IMR-90 (cell line): ENCODE data around the gene SYT2. TPM values are rescaled to one million over a fixed set of nuclear protein-coding genes. Genes with fewer than 3 reads are reported as not detected.

Experiments used
- ATAC-seq: fragments of 200-7000 bp; cut with Tn5 transposase; 2 replicates; pipeline ENCODE4 v1.9.1; 2020; ENCODE audit warnings: low read depth, mild to moderate bottlenecking, moderate library complexity
- BruUV-seq: library from RNA; stranded (reverse); fragments of 400-500 nt; replicated peaks from 2 replicates; lab custom pipeline; 2021; lab: Mats Ljungman, UMichigan
- CTCF ChIA-PET: fragments of 300-600 bp; formaldehyde crosslinking; extraction: SDS; loops from one replicate; lab custom pipeline; 2021; ENCODE audit warnings: antibody characterized with exemption; lab: Yijun Ruan, JAX
- POLR2A ChIA-PET: fragments of 300-600 bp; sonication (Branson Sonifier 250); formaldehyde crosslinking; loops from one replicate; lab custom pipeline; 2022; ENCODE audit warnings: antibody characterized with exemption; ENCODE audit not compliant: unreplicated experiment; lab: Charles Lee
- DNase-seq: peaks from one replicate; pipeline ENCODE4 v3.0.0; 2013
- H2AFZ ChIP-seq: replicated peaks from 2 replicates; pipeline ENCODE3; 2013; ENCODE audit warnings: low read length, mild to moderate bottlenecking; ENCODE audit not compliant: poor library complexity
- H2AK5ac ChIP-seq: 2 replicates; pipeline ENCODE4 v1.6.1; 2013; ENCODE audit warnings: low read depth, low read length, inconsistent platforms
- H2AK9ac ChIP-seq: replicated peaks from 2 replicates; pipeline ENCODE3; 2013; ENCODE audit warnings: mild to moderate bottlenecking, low read depth, low read length, moderate library complexity; ENCODE audit not compliant: poor library complexity
- H2BK120ac ChIP-seq: 2 replicates; pipeline ENCODE4 v1.6.1; 2013; ENCODE audit warnings: low read depth, low read length, inconsistent platforms
- H2BK15ac ChIP-seq: 3 replicates; pipeline ENCODE4 v1.6.1; 2013; ENCODE audit warnings: low read depth, low read length, inconsistent platforms
- H2BK20ac ChIP-seq: 2 replicates; pipeline ENCODE4 v1.6.1; 2013; ENCODE audit warnings: low read depth, mild to moderate bottlenecking, inconsistent platforms, low read length, moderate library complexity
- H2BK5ac ChIP-seq: 2 replicates; pipeline ENCODE4 v1.6.1; 2013; ENCODE audit warnings: mild to moderate bottlenecking, low read depth, low read length, inconsistent platforms; ENCODE audit not compliant: poor library complexity, severe bottlenecking
- H3K14ac ChIP-seq: replicated peaks from 2 replicates; pipeline ENCODE4 v1.6.1; 2013; ENCODE audit warnings: low read depth, low read length, inconsistent platforms
- H3K18ac ChIP-seq: 2 replicates; pipeline ENCODE4 v1.6.1; 2013; ENCODE audit warnings: low read depth, low read length, control low read depth
- H3K23ac ChIP-seq: 2 replicates; pipeline ENCODE4 v1.6.1; 2013; ENCODE audit warnings: low read depth, low read length, inconsistent platforms
- H3K27ac ChIP-seq: 2 replicates; pipeline ENCODE4 v1.5.1; 2013; ENCODE audit warnings: mild to moderate bottlenecking, control low read depth, low read length; ENCODE audit not compliant: insufficient read depth
- H3K27me3 ChIP-seq: 2 replicates; pipeline ENCODE4 v1.6.1; 2013; ENCODE audit warnings: low read length; ENCODE audit not compliant: control insufficient read depth, insufficient read depth
- H3K36me3 ChIP-seq: 2 replicates; pipeline ENCODE4 v1.6.1; 2013; ENCODE audit warnings: low read length, mixed read lengths; ENCODE audit not compliant: control insufficient read depth, insufficient read depth
- H3K4ac ChIP-seq: 2 replicates; pipeline ENCODE4 v1.6.1; 2013; ENCODE audit warnings: low read depth, low read length, inconsistent platforms
- H3K4me1 ChIP-seq: 2 replicates; pipeline ENCODE4 v1.6.1; 2013; ENCODE audit warnings: low read length, mixed read lengths; ENCODE audit not compliant: control insufficient read depth, insufficient read depth
- H3K4me2 ChIP-seq: 2 replicates; pipeline ENCODE4 v1.6.1; 2013; ENCODE audit warnings: low read depth, mild to moderate bottlenecking, control low read depth, low read length, moderate library complexity
- H3K4me3 ChIP-seq: 2 replicates; pipeline ENCODE4 v1.5.1; 2013; ENCODE audit warnings: low read depth, mild to moderate bottlenecking, control low read depth, low read length, moderate library complexity; ENCODE audit not compliant: insufficient read depth
- H3K56ac ChIP-seq: 2 replicates; pipeline ENCODE4 v1.6.1; 2013; ENCODE audit warnings: low read length, inconsistent platforms; ENCODE audit not compliant: insufficient read depth; ENCODE audit errors: extremely low read depth
- H3K79me1 ChIP-seq, 2 experiments: 2 replicates each; pipeline ENCODE4 v1.6.1; 2013; ENCODE audit warnings: low read length in 2 of 2, inconsistent platforms in 1 of 2, low read depth in 1 of 2
- H3K9ac ChIP-seq: 2 replicates; pipeline ENCODE4 v1.6.1; 2013; ENCODE audit warnings: low read depth, low read length, control low read depth
- H3K9me1 ChIP-seq: 2 replicates; pipeline ENCODE4 v1.6.1; 2013; ENCODE audit warnings: low read length, inconsistent platforms; ENCODE audit not compliant: insufficient read depth
- H3K9me3 ChIP-seq: 2 replicates; pipeline ENCODE4 v1.6.1; 2013; ENCODE audit warnings: low read length; ENCODE audit not compliant: control insufficient read depth, insufficient read depth
- H4K20me1 ChIP-seq: 2 replicates; pipeline ENCODE4 v1.6.1; 2013; ENCODE audit warnings: low read length, inconsistent platforms; ENCODE audit not compliant: insufficient read depth
- H4K5ac ChIP-seq: 2 replicates; pipeline ENCODE4 v1.6.1; 2013; ENCODE audit warnings: mild to moderate bottlenecking, low read depth, low read length, control low read depth
- H4K8ac ChIP-seq, 2 experiments: 2 replicates each; pipeline ENCODE4 v1.6.1; 2013; ENCODE audit warnings: low read depth in 2 of 2, low read length in 2 of 2, control low read depth in 1 of 2, inconsistent platforms in 1 of 2
- H4K91ac ChIP-seq: 2 replicates; pipeline ENCODE4 v1.6.1; 2013; ENCODE audit warnings: low read depth, low read length, inconsistent platforms; ENCODE audit not compliant: insufficient read depth
- CEBPB ChIP-seq: IDR thresholded peaks from 2 replicates; pipeline ENCODE4 v1.6.1; 2012; ENCODE audit warnings: low read depth, low read length, improper control_type of control experiment
- CHD1 ChIP-seq: IDR thresholded peaks from 2 replicates; pipeline ENCODE4 v1.6.1; 2012; ENCODE audit warnings: low read depth, low read length, improper control_type of control experiment
- FOS ChIP-seq: fragments of 150-350 bp; IDR thresholded peaks from 2 replicates; pipeline ENCODE4 v1.6.1; 2016; ENCODE audit warnings: low read depth, low read length
- MAFK ChIP-seq: IDR thresholded peaks from 2 replicates; pipeline ENCODE4 v1.6.1; 2012; ENCODE audit warnings: low read depth, low read length, improper control_type of control experiment
- MAZ ChIP-seq: IDR thresholded peaks from 2 replicates; pipeline ENCODE4 v1.6.1; 2012; ENCODE audit warnings: low read depth, mild to moderate bottlenecking, low read length, improper control_type of control experiment, moderate library complexity, borderline replicate concordance
- MXI1 ChIP-seq: IDR thresholded peaks from 2 replicates; pipeline ENCODE4 v1.6.1; 2012; ENCODE audit warnings: low read depth, mild to moderate bottlenecking, low read length, moderate library complexity, borderline replicate concordance
- NFE2L2 ChIP-seq: fragments of 150-350 bp; IDR thresholded peaks from 2 replicates; pipeline ENCODE4 v1.6.1; 2016; ENCODE audit warnings: low read depth, mild to moderate bottlenecking, low read length
- POLR2A ChIP-seq: IDR thresholded peaks from 2 replicates; pipeline ENCODE4 v1.6.1; 2012; ENCODE audit warnings: mild to moderate bottlenecking, low read depth, low read length
- RAD21 ChIP-seq: IDR thresholded peaks from 2 replicates; pipeline ENCODE4 v1.6.1; 2012; ENCODE audit warnings: low read length, improper control_type of control experiment
- RFX5 ChIP-seq: IDR thresholded peaks from 2 replicates; pipeline ENCODE4 v1.8.0; 2012; ENCODE audit warnings: low read depth, mild to moderate bottlenecking, low read length, moderate library complexity
- SMC3 ChIP-seq: fragments of 150-350 bp; IDR thresholded peaks from 2 replicates; pipeline ENCODE4 v1.6.1; 2016; ENCODE audit warnings: low read depth, mild to moderate bottlenecking, antibody characterized with exemption, low read length, moderate library complexity
- WGBS, 2 experiments: methylation state at CpG; one replicate each; pipeline versions ENCODE4 v1.1.5 to v1.1.7; 2013; ENCODE audit warnings: missing lambda C conversion rate in 2 of 2; ENCODE audit not compliant: insufficient read length in 1 of 2; ENCODE audit errors: extremely low coverage in 2 of 2; 5-methylcytosine and 5-hydroxymethylcytosine counted together
- dilution Hi-C: fragments of 300-500 bp; cut with HindIII; formaldehyde crosslinking; loops from one replicate; pipeline ENCODE4 v1.14.3; 2018; ENCODE audit warnings: low sequenced_read_pairs; ENCODE audit not compliant: unreplicated experiment
- in situ Hi-C: fragments of 300-500 bp; cut with MboI; formaldehyde crosslinking; loops from 3 replicates; pipeline ENCODE4 v1.14.3; 2019; ENCODE audit warnings: low sequenced_read_pairs, inconsistent platforms, mixed read lengths
- intact Hi-C: fragments of 100-400 bp; cut with micrococcal nuclease; formaldehyde crosslinking; loops from 2 replicates; pipeline ENCODE4 v1.10.0; 2022
- polyA plus RNA-seq, 3 experiments: library from polyadenylated mRNA; depleted of rRNA; stranded (reverse); fragments of >200 nt; gene quantifications; 2 replicates each; pipeline ENCODE4 v1.2.3, GENCODE V29; 2012; ENCODE audit warnings: low replicate concordance in 1 of 3
- total RNA-seq: library from RNA; depleted of rRNA; stranded (reverse); fragments of >200 nt; gene quantifications from 2 replicates; pipeline ENCODE4 v1.2.3, GENCODE V29; 2012

The SYT2 gene
- total and polyA plus RNA-seq, 2 of the 4 experiments (the other 2 are of a cell fraction): under 0.01 TPM

- no peaks in the 10 kb centered on the region for H3K36me3 ChIP-seq
- H3K27me3 ChIP-seq: no peaks in the 10 kb centered on the region
- no peaks in the 10 kb centered on the region for H4K20me1 ChIP-seq
- H4K91ac ChIP-seq: peak overlapping the region; percentile 58
- no peak overlapping the region for H2AK9ac ChIP-seq
- H3K23ac ChIP-seq: 0 out of 2 replicates have a peak overlapping the region, but pooled peaks have one; percentile 31
- peak overlapping the region; percentile 49 for H2AFZ ChIP-seq
- in situ Hi-C loops (no loop called here), dilution Hi-C loops (no loop called here), intact Hi-C loops (no loop called here)
- H3K9me3 ChIP-seq: no peaks in the 10 kb centered on the region
- H3K14ac ChIP-seq: peak overlapping the region; percentile 70
- H3K4me2 ChIP-seq: no peak overlapping the region
- H2BK5ac ChIP-seq: no peak overlapping the region
- no peak overlapping the region for H3K4me3 ChIP-seq
- H3K56ac ChIP-seq: no peak overlapping the region
- no peak overlapping the region; the same call in 1 of the 2 replicates for H3K27ac ChIP-seq
- no TSS peak for BruUV-seq
- H4K5ac ChIP-seq: no peak overlapping the region; the same call in 1 of the 2 replicates
- peak overlapping the region; percentile 97 for H2AK5ac ChIP-seq
- H3K4me1 ChIP-seq: peaks cover 19% of the 10 kb centered on the region
- H3K79me1 ChIP-seq: 0 out of 4 replicates have a peak, but pooled peaks cover 0 to 8% of the 10 kb centered on the region in 2 experiments
- CTCF ChIA-PET: no interaction called here
- peak overlapping the region; percentile 95; the same call in 2 of the 3 replicates for H2BK15ac ChIP-seq
- POLR2A ChIA-PET: no interaction called here
- H2BK120ac ChIP-seq: peak overlapping the region; percentile 83
- no peak overlapping the region for H3K18ac ChIP-seq
- DNase-seq: peak; percentile 30
- H3K9me1 ChIP-seq: peaks cover 23% of the 10 kb centered on the region
- TF ChIP-seq MXI1 (no peak), CEBPB (no peak), SMC3 (no peak), MAFK (no peak), POLR2A (no peak), MAZ (no peak), RFX5 (no peak), FOS (no peak), NFE2L2 (no peak), RAD21 (no peak), CHD1 (no peak)
- peak overlapping the region; percentile 82 for H3K4ac ChIP-seq
- H2BK20ac ChIP-seq: peak overlapping the region; percentile 72
- H4K8ac ChIP-seq: peak overlapping the region in 1 of 2 experiments; percentile 57; a peak in 1 of 4 replicates
- H3K9ac ChIP-seq: no peak overlapping the region
- no peak for ATAC-seq
- 86% methylated on average over 2 of the region's 4 CpGs; no CpG with 5 or more reads in 1 of the 2 experiments for WGBS, 2 experiments
These were observed 116.4 kb downstream of the SYT2 start for GRCh38 chr1:202593845-202594244.
